ENCODE results near the gene B3GALT4.

- TF ChIP-seq POLR2A (IDR thresholded peaks at IDR 0.05) (no peak), CTCF (IDR thresholded peaks at IDR 0.05) (no peak)
These were observed 28.1 kb downstream of the B3GALT4 start for GRCh38 chr6:33305052-33305451.

Data from Peyer's patch (tissue), 4 donors.